Daoy (cell line): Measurements from ENCODE around the gene RNF112. TPM values are rescaled to one million over a fixed set of nuclear protein-coding genes. Genes with fewer than 3 reads are reported as not detected.
"Not testable (repeated sequence)": the region's sequence is repeated elsewhere in the genome, so short reads cannot be mapped to it uniquely, and the experiment has no call there.

Experiments used
- DNase-seq: peaks from one replicate; pipeline ENCODE4 v3.0.0-alpha.2; 2015; ENCODE audit warnings: low read depth
- total RNA-seq: library from RNA; depleted of rRNA; stranded (reverse); fragments of >200 nt; shearing (Covaris generic); gene quantifications from 2 replicates; pipeline ENCODE4 v1.2.3, GENCODE V29; 2014

Gene RNF112
- total RNA-seq, 1 experiment from 2014 or later: 0.11 TPM

- DNase-seq: no peak
Measured at GRCh38 chr17:19412984-19413383, 2.0 kb downstream of the RNF112 start.

DNA sequence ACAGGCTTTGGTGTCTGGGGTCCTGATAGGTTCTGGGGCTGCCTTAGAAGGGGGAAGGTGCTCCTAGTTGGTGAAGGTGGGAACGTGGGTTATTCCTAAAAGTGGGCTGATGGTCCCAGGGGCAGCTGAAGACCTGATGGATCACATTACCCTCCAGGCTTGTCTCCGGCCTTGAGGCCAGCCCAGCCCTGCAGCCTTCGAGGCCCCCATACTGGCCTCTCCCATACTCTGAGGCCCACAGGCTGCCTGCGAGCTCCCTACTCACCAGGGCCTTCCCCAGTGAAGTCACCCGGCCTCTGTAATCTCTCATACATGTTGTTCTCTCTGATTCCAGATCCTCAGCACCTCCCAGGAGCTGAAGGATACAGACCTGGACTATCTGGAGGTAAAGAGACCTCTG is 2.7 kb downstream of the RNF112 start:
- no peak for DNase-seq

DNA sequence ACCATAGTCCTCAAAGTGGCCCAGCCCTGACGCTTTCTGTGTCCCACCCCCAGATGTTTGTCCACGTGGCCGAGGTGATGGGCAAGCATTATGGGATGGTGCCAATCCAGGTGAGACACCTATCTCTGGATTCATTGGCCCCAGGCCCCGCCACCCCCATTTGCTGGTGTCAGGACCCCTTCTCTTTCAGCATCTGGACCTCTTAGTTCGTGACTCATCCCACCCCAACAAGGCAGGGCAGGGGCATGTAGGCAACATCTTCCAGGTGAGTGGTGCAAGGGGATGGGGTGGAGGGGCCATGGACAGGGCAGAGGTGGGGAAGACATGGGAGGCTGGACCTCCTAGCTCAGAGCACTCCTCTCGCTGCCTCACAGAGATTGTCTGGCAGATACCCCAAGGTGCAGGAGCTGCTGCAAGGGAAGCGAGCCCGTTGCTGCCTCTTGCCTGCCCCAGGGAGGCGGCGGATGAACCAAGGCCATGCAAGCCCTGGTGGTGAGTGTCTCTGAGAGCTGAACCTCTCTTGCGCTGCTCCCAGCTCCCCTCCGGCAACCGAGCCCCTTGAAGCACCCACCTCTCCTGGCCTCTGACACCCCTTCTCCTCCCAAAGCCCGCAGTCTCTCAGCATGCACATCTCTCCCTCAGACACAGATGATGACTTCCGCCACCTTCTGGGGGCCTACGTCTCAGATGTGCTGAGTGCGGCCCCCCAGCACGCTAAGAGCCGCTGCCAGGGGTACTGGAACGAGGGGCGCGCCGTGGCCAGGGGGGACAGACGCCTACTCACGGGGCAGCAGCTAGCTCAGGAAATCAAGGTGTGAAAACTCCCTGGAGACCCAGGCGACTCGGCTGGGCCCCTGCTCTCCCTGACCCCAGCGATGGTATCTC is 3.6 kb downstream of the RNF112 start:
- DNase-seq: no peak

DNA sequence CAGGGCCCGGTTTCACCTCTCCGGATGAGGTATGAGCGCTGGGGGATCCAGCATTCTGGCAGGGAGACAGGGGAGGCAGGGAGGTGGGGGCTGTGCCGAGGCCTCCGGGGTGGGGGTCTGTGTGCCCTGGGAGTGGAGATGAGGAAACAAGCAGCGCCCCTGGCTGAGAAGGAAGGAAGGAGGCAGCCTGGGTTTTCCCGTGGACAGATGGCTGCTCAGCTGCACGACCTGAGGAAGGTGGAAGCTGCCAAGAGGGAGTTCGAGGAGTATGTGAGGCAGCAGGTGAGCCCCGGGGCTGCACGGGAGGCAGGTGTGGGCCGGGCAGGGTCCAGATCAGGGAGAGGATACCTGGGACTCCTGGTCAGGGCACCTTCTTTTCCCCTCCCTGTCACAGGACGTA is 4.3 kb downstream of the RNF112 start:
- no peak for DNase-seq

DNA sequence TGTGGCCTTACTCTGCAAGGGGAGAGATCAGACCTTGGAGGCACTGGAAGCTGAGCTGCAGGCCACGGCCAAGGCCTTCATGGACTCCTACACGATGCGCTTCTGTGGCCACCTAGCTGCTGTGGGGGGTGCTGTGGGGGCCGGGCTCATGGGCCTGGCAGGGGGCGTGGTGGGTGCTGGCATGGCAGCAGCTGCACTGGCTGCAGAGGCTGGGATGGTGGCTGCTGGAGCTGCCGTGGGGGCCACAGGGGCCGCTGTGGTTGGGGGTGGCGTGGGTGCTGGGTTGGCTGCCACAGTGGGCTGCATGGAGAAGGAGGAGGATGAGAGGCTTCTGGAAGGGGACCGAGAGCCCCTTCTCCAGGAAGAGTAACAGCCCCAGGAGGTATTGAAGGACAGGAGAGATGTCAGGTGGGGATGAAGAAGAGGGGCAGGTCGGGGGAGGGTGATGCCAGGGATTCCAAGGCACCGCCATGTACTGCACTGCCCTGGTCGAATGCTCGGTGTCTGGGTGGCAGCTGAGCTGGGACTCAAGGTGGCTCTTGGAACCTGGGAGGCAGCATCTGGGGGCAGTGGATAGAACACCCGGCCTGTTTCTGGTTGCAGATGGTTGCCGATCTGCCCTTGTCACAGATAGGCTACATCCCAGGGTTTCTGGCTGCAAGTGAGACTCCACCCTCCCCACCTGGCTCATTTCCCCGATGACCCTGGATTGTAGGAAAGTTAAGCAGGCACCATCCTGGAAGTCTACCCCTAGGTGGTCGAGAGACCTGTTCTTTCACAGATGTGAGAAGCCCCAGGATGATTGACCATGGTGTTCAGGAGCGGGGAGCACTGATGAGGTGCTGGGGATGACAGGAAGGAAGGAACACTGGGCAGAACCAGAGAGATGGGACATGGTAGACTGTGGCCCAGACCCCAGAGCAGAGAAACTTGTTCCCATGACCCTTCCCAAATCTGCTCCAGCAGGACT is 5.1 kb downstream of the RNF112 start:
- DNase-seq: no peak

GRCh38 chr17:19417611-19418010 is 6.6 kb downstream of the RNF112 start:
- no peak for DNase-seq

- DNase-seq: peak; percentile 50
Measured at GRCh38 chr17:19418251-19418992, 7.4 kb downstream of the RNF112 start.

GRCh38 chr17:19421219-19421618 is 10.2 kb downstream of the RNF112 start:
- no peak for DNase-seq

DNA sequence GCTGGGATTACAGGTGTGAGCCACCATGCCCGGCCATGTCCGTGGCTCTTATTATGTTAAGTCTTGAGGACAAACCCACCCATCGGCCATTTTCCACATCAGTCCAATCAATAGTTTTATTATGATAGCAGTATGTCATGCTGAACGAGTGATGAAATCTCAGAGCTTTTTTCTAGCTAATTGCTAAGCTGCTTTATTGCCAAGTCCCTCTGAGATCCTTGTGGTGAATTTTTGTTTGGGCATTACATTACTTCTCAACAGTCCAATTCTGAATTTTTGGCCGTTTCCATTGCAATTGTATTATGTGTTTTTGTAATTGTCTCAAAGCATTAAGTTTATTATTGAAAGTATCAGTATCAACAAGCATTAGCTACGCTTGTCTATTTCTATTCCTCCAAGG is 10.9 kb downstream of the RNF112 start:
- DNase-seq: no peak

GRCh38 chr17:19424934-19425868 is 14.2 kb downstream of the RNF112 start:
- no peak for DNase-seq

- no peak for DNase-seq
Measured at GRCh38 chr17:19426631-19427030, 15.6 kb downstream of the RNF112 start.

GRCh38 chr17:19431691-19432090 is 20.7 kb downstream of the RNF112 start:
- no peak for DNase-seq

DNA sequence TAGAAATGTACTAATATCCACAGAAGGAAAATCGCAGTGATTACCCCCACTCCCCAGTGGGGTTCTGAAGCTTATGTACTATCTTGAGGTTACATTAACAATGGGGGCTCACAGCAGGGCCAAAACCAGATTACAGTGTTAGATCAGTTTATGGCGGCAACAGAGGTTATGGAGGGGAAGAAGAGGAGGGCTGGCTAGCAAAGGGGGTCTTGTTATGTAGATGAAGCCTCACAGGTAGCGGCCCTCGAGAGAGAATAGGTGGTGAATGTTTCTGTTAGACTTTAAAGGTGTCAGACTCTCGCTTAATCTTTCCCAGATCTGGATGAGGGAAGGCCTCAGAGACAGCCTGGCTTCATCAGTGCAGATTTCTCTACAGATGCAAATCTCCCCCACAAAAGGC is 22.2 kb downstream of the RNF112 start:
- no peak for DNase-seq

DNA sequence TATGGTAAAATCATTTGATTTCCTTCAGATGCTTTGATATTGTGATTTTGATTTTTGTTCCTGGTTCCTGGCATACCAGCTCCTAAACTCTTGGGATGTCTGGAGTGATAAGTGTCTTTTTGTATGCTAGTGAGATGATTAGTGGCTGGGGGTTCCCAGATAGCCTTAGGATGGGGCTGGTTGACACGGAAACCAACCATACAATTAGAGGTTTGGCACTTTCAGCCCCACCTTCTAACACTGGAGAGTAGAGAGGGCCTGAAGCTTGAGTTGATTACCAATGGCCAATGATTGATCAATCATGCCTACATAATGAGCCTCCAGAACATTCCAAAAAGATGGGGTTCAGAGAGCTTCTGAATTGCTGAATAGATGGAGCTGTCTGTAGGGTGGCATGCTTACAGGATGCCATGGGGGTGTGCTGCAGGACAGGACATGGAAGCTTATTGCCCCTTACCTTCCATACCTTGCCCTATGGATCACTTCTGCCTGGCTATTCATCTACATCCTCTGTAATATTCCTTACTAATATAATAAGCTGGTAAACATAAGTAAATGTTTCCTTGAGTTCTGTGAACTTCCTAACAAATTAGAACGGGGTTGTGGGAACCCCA is 22.8 kb downstream of the RNF112 start:
- DNase-seq: no peak

GRCh38 chr17:19440421-19440820 is 29.4 kb downstream of the RNF112 start:
- DNase-seq: no peak

DNA sequence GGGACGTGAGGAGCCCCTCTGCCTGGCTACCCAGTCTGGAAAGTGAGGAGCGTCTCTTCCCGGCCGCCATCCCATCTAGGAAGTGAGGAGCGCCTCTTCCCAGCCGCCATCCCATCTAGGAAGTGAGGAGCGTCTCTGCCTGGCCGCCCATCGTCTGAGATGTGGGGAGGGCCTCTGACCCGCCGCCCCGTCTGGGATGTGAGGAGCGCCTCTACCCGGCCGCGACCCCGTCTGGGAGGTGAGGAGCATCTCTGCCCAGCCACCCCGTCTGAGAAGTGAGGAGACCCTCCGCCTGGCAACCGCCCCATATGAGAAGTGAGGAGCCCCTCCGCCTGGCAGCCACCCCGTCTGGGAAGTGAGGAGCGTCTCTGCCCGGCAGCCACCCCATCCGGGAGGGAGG is 30.3 kb downstream of the RNF112 start:
- DNase-seq: not testable (repeated sequence)

- no peak for DNase-seq
Measured at GRCh38 chr17:19442731-19443130, 31.7 kb downstream of the RNF112 start.

GRCh38 chr17:19443148-19443547 is 32.1 kb downstream of the RNF112 start:
- DNase-seq: no peak

DNA sequence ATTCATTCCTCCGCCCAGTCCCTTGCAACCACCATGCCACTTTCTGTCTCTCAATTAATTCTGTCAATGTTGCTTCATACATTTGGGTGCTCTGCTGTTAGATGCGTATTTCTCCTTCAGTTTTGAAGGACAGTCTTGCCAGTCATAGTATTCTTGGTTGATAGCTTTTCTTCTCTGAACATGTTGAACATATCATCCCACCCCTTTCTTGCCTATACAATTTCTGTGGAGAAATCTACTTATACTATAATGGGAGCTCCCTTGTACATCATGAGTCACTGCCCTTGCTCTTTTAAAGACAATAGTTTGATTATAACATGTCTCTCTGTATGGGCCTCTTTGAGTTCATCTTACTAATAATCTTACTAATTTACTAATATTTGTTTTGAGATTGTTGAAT is 34.1 kb downstream of the RNF112 start:
- no peak for DNase-seq

GRCh38 chr17:19446577-19446976 is 35.5 kb downstream of the RNF112 start:
- not testable (repeated sequence) for DNase-seq
